Stimulated activated CD4-positive, alpha-beta T cell treated with anti-CD3 and anti-CD28 coated beads, Interleukin-15, amount 100 ng/mL, for 1 hour (primary cell): ENCODE measurements around the gene IFT43.

Experiments
- DNase-seq, 2 donors: peaks; one replicate each; pipeline ENCODE4 v3.0.0-alpha.2; 2020; ENCODE audit warnings: low read depth in 1 of 2, low spot score in 1 of 2

IFT43 gene

DNA sequence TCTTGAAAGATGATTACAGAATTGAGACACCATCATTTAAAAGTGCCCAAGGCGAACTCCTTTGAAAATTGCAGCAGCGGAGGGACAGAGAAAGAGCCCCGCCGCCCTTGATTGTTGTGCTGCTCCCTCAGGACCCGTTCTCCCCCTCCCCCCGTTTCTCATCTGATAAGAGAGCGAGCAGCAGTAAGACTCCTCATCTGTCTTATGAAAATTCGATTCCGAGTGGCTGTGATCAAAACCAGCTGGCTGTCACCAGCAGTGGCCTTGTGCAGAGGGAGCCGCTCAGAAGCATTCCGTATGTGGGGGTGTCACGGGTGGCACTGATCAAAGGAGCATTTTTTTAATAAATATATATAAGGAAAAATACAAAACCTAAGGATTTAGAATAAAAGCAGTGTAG lies 88.2 kb downstream of the IFT43 start:
- DNase-seq, result no peak

DNA sequence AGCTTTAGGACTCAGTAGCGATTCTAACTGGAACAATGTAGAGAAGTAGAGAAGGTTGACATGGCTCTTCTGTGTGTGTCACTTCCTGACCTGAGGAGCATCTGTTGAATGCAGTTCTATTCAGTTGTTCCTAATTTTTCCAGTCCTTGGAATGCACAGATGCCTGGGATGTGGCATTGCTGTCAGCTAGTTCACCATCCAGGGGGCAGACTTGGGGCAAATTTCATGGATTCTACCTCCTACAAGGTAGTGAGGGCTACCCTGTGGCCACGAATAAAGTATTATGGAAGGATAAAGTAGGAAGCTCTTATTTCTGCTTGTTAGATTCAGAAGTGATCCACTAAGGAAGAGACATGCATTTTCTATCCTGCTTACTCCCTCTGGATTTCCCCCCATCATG lies 91.8 kb downstream of the IFT43 start:
- DNase-seq, result no peak

DNA sequence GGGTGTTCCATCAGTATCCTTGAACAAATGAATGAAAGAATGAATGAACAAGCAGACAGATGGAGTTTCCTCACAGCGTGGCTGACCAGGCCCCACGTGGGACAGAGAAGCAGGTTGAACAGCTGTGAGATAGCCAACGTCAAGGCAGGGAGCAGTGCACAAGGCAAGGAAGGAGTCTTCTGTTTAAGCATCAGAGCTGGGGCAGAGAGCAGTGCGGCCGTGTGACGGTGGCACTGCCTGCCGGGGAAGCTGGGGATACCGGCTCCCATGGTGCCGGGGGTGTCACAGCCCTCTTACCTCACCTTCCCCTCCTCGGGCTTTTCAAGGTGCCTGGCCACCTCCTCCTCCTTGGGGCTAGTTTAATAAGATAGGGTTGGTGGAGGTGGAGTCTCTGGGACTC lies 92.9 kb downstream of the IFT43 start:
- DNase-seq, result no peak

DNA sequence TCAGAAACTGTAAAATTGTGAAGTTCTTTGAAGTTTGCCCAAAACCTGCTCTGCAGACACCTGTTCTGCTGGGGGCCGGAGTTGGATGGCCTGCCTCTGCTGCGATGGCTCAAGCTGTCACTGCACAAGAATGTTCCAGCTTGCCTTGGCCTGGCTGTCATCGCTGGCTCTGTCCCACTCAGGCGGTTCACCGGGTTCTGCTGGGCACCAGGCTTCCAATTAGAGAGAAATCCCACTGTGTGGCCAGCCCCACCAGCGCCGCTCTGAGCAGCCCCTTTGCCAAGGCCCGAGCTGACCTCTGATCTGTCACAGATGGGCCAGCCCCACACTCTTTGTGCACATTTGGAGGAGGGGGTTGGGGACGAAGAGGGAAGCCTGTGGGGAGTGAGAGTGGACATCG lies 94.5 kb downstream of the IFT43 start:
- DNase-seq, result no peak

DNA sequence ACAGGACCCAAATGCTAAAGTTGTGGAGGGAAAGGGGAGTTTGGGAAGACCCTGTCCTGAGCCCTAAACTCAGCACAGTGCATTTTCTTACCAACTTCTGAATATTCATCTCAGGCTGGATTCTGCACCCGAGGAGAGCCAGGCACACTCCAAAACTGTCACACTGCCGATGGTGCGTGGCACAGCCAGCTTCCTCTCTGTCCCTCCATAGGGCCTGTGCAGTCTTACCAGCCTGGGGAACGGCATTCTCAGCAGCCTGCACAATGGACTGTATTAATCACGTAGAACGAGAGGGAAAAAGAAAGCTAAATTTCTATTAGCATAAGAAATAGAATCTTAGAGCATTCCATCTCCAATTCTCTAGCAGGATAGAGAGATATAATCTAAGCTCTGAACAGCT lies 94.9 kb downstream of the IFT43 start:
- no peak for DNase-seq

DNA sequence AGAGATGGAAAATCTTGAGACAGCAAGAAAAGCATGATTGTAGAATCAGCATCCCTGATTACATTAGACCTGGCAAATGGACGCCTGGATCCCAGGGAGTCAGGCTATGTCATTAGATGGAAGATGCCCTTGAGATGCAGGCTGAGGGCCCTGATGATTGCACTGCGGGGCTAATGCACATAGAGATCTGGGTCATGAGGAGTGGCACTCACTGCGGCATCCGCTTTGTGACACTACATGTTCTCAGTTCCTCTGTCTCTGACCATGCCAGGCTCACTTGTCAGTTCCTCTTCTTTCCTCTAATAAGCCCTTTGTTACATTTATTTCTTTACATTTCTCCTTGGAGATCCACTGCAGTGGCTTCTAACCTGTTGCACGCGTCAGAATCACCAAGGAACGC lies 96.1 kb downstream of the IFT43 start:
- DNase-seq, result no peak

DNA sequence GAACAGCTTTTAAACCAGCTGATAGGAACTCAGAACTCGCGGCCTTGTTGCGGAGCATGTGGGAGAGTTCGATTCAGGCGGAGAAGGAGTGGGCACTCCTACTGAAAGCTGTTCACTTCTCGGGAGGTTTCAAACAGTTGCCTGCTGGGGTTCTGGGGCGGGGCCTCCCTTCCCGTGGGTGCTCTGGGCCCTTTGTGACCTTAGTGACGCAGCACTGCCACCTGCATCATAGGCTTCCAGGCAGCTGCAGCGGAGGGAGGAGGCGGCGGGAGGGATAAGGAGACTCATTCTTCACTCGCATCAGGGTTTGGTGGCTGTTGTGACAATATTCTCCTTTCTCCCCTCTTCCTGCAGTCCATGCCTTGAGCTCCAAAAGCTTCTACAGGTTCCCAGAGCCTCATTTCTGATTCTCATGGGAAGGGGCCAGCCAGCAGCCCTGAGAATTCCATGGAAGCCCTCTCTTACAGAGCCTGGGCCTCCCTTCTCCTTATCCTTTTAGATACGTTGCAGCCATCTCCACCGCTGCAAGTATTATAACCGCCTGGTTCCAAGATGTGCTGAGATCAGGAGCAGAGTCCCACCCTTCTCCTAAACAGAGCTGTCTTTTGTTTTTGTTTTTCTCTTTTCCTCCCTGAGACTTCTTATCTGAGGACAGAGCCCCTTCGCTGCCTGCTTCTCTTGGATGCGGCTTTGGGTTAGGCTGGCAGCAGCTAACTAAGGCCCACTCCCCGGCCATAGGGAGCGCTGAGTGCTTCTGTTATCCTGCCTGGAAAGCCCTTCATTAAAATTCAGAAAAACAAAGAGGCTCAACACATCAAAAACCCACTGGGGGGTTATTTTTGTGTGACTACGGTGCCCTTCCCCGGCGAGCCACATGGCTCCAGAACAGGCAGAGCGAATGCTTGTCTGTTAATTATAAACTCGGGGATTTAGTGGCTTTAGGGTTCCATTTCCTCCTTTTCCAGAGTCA lies 98.5 kb downstream of the IFT43 start:
- no peak for DNase-seq

DNA sequence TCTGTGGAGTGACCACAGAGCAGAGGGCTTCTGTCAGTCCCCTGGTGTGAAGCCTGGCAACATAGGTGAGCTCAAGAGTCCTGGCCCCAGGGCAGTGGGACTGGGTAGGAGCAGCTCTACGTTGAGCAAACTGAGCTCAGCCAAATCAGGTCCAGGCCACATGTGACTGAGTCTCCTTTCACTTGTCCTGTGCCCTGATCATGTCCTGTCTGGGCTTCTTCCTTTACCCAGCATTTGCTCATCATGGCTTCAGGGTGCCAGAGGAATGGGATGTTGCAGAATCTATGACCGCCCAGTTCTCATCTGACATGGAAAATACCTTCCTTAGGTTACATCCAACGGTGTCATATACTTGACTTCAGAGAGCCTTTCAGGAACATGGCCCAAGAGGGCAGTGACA lies 99.8 kb downstream of the IFT43 start:
- DNase-seq, result no peak

DNA sequence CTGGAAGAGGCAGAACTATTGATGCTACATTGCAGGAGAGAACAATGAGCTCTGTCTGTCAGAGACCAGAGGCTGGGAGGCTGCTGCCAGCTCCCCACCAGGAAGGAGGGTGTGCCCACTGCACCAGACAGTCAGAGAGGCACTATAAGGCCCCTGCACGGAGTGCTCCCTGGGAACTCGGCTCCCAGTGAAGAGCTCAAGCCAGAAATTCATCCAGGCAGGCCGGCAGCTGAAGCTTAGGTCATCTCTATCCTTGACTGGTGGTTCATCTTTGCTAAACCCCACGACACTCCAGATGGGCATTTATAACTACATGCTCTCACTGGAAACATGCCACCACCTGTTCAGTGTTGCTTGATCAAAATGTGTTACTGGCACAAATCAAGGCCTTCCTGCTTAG lies 101.1 kb downstream of the IFT43 start:
- no peak for DNase-seq

DNA sequence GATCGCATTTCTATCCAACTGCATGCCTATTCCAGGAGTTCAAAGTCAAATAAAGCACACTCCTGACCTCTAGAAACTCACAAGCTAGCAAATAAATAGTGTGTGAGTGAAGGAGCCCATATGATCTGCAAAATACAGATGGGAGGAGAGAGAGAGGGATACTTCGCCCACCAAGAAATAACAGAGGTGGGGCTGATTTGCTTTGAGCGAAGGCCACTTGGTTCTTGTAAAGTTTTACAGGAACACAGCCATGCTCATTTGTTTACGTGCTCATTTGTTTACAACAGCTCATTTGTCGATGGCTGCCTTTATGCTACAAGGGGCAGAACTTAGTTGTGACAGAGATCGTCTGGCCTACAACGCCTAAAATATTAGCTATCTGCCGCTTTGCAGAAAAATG lies 102.8 kb downstream of the IFT43 start:
- no peak for DNase-seq

DNA sequence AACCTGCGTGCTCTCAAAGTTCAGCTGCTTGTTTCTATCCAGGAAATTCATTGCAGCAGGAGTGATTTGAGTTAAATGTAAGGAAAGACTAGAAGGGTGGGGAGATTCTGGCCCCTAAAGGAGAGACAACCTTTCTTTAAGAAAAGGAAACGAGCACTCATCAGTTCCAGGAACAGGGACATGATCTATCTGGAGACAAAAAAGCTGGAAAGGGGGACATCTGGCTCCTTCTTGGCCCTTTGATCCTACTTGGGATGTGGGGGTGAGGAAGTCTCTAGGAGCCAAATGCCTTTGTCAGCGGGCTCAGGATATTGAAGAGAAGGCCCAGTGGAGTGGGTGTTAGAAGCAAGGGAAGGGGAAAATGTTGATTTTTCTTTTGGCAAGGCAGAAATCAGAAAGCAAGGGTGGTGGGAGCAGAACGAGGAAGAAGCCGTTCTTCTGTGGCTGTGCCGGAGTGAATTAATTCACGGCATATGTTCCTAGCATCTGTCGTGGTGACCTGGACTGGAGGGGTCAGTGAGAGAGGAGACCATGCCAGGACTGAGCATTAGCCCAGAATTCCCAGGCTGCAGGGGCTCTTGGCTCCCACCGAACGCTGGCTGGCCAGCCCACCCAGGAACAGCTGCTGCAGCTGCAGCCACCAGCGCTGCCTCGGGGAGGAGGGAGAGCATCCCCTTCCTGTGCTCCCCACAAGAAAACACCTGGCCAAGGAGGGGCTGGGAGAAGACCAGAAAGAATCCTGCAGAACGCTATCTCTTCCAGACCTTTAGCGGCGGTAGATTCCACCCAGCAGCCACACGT lies 103.4 kb downstream of the IFT43 start:
- DNase-seq, result no peak

DNA sequence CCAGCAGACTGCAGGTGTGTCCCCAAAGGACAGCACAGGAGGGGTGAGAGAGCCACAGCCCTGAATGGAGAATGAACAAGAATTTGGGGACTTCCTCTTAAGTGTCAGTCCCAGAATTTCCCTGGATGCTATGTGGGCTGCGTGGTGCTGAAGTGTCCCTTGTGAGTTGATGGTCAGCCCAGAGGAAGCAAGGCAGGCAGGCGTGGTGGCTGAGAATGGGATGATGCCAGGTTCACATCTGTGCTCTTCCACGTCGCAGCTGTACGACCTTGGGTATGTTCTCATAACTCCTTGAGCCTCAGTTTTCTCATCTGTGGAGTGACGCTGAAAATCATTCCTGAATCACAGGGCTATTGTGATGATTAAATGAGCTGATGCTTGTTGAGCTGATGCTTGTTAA lies 104.0 kb downstream of the IFT43 start:
- DNase-seq, result no peak

DNA sequence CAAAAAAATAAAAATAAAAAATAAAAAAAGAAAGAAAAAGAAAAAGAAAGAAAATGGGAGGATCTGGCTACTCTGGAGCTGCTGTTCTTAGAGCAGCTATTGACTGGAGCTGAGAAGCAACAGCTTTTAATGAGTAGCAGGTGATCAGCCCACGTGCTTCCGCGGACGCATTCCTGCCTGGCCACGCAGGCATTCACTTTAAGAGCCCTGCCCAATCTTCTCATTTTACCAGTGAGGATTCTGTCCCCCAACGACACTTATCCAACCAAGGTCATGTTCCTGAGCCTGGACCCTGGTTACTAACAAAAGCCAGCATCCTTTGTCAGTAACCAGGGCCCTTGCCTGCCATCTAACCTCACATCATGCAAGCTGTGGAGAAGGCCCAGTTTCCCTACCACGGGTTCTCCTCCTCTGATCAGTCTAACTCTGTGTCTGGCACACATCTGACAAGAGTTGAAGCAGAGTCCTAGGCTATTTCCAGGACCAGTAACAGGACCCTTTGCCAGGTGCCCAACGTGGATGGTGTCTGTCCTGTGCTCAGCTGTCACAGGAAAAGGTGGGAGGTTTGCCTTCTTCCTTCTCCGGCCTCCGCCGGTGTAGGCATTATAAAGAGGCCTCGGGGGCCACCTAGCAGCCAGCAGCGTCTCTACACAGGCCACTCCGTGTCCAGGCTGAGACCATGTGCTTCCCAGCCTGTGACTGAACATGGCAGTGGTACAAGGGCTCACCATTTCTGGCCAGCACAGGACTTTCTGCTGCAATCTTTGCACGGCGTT lies 105.2 kb downstream of the IFT43 start:
- no peak for DNase-seq

DNA sequence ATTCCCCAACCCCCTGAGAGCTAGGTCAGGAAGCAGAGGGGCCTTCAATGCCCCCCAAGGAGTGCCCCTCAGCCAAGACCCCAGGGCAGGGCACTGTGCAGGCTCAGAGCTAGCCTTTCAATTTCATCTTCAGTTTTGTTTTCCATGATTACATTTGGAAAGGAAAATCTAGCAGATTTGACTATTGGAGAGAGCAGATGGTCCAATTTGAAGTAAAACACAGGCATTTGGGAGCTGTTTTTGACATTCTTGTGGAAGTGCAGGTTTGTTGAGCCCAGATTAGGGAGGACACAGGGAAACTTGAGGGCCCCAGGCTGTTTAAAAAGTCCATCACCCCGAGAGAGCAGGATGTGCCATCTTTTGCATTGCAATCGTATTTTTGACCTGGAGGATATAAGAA lies 107.5 kb downstream of the IFT43 start:
- no peak for DNase-seq

DNA sequence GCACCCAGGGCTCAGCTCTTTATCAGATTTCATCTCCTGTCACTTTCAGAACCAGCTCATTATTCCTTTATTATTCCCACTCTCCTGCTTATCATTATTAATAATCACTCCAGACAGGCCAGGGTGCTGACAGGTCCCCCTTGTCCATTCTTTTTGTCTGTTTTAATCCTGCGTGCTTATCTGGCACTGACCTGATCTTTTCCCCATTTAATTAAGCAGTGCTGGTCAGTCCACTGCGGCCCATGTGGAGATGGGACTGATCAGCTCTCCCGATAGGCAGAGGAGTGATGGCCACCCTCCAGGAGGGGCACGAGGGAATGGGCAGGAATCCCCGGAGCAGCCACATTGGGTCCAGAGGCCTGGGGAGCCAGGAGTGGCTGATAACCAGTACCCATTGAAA lies 110.7 kb downstream of the IFT43 start:
- no peak for DNase-seq

DNA sequence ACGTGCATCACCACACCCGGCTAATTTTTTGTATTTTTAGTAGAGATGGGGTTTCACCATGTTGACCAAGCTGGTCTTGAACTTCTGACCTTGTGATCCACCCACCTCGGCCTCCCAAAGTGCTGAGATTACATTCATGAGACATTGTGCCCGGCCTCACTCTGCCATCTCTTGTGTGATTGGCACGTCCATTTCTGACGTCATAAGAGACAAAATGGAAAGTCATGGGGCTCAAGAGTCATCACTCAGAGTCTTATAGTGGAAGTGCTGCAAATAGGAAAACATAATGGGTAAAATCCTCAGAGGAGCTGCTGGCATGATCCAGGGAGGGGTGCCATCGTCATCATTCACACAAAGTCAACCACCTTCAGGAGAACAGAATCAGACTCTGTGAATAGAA lies 112.0 kb downstream of the IFT43 start:
- DNase-seq, result no peak

DNA sequence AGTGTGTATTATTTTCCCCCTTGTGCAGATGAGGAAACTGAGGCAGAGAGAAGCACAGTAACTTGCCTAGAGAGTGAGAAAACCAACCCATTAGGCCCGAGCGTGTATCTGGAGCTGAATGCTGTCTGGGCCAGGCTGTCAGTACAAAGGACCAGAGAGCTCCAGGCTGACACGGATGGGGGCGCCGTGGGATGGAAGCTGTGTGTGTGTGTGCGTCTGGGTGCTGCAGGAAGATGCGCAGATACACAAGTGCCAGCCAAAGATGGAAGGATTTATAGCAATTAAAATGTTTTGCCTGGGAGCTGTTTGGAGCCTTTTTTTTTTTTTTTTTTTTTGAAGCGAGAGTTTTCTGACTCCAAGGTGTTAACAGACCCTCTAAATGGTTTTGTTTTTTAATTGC lies 112.5 kb downstream of the IFT43 start:
- DNase-seq, result no peak

DNA sequence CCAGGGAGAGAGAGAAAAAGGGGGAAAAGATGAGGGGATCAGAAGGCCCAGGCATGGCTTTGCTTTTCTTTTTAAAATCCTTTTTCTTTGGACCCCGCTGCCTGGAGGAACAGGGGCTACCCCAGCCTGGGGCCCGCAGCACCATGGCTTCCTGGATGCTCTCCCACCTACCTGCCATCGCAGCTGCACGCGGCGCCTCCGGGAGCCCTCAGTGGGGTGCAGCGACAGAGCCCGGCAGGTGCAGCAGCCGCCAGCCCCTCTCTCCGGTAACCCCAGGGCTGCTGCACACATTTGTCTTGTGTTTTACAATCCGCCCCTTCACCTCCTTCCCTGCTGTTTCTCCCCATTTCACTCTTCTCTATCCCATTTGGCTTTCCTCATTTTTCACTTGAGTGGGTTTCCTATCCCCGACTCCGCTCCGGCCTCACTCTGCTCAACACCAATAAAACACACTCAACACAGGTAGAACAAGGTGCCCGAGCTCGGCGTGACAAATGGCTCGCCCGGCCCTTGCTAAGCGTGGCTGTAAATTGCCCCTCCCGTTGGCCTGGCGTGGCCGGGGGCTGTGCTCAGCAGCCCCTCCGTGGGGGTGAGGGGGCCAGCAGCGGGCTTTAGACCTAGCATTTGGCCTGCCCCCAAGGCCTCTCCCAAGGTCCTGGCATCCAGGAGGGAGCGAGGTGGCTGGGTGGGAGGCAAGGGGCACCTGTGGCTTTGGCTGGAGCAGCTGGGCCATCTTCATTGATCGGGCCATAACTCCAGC lies 113.5 kb downstream of the IFT43 start:
- no peak for DNase-seq

DNA sequence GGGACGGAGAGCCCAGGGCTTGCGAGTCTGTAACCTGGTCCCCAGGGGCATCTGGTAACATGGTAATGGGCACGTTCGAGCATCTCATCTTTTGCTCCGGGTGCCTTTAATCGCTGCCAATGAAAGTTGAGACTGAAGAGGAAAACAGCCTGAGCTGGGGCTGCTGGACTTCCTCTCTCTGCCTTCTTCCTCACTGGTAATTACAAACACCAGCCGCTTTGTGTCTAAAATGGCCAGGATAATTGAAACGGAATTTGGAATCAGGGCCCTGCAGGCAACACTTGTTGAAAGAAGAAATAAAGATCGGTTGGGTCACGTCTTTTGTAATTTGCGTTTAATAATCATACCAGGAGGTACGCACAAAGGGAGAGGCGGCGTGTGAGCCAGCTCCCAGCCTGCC lies 114.7 kb downstream of the IFT43 start:
- no peak for DNase-seq

DNA sequence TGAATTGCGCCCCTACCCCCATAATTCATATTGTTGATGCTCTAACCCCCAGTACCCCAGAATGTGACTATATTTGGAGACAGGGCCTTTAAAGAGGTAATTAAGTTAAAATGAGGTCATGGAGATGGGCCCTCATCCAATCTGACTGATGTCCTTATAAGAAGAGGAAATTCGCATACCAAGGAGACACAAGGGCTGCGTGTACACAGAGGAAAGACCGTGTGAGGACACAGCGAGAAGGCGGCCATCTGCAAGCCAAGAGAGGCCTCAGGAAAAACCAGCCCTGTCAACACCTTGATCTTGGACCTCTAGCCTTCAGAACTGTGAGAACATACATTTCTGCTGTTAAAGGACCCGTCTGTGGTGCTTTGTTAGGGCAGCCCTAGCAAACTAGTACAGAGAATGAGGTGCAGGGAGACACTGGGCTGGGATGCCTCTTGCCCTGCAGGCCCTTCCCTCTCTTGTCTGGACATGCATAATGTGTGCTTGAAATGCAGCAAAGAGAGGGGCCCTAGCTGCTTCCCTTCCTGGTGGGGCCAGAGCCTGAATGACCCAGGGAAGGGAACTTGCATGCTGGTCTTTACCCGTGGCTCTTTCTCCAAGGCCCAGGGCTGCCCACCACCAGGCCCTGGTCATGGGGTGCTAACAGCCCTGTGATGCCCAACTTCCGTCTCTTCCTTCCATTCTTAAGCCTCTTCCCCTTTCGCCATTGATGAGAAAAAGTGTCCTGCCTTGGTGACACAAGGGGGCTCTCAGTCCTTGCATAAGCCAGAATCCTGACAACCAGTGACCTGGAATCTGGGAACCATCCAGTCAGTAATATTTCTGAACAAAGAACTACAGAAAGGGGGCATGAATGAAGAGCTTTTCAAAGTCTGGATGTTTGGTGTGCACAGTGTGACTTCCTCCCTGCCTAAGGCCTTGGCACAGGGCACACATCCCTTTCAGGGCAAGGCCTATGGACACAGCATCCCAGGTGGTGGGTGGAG lies 116.1 kb downstream of the IFT43 start:
- no peak for DNase-seq
